CD4-positive, alpha-beta T cell treated with Interleukin-1 beta for 1 hour (primary cell): Measurements from ENCODE around the gene ZMYND8.
"Not testable (repeated sequence)": the region's sequence is repeated elsewhere in the genome, so short reads cannot be mapped to it uniquely, and the experiment has no call there.

Source experiments
- DNase-seq, 2 donors: peaks; one replicate each; pipeline ENCODE4 v3.0.0-alpha.2; 2020 to 2022

Gene ZMYND8

DNA sequence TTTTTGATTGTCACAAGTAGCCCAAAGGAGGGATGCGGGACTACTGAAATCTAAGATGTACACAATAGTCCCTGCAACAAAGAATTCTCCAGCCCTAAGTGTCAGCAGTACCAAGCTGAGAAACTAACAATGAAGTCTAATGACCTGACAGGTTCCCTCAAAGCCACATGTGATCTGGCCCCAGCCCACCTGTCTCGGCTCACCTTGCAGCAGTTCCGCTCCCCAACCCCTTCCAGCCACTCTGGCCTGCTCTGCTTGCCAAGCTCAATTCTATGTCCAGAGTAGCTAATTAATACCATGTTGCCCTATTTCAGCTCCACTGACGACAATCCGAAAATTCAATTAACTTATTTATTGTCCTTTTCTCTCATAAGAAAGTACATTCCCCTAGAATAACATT, 72.1 kb downstream of the ZMYND8 start:
- DNase-seq = no peak

DNA sequence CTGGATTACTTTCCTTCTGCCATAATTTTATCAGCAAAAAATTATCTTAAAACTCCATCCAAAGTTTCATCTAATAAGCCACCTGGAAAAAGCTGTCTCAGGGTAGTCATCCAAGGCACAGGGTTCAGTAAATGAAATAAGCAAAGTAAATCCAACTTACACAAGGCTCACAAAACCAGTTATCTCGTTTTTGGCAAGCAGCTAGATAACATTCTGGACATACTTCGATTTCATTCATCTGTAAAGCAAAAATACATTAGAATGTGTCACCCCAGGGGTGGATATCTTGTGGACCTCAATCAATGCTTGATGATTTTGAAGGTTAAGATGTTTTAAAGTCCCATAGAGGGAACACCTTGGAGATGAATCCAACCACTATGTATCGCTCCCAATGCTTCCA, 73.1 kb downstream of the ZMYND8 start:
- no peak for DNase-seq

DNA sequence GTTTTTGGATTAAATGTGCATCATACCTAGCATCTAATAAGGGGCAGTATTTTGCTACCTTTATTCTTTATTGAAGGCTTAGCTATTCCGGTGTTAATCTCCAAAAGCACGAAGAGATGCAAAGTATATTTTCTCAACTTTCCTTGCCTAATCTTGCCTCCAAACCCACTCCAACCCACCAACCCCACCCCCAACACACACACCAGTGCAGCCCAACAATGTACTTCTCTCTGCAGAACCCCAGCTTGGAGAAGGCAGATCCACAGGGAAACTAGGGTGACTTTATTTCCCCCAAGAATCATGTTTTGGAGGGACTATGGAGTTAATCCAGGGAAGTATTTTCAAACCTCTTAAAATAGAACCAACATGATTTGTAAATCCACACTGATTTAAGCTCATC, 73.6 kb downstream of the ZMYND8 start:
- DNase-seq = no peak

DNA sequence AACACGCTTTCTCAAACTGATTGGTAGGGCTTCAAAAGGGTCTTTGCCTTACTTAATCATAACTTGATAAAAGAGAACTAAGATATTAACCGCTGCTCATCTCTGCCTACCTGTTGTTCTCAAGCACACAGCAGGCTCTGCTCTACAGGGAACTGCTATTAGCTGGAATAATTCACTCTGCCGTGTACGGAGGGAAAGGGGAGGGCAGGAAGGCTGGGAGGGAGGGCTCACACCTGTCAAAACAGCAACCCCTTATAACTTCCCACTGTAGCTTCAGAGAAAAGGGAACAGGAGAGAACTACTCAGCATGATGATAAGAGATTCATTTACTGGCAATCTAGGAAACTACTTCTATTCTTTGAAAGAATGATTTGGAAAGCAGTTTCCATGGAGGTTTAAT, 75.1 kb downstream of the ZMYND8 start:
- no peak for DNase-seq

DNA sequence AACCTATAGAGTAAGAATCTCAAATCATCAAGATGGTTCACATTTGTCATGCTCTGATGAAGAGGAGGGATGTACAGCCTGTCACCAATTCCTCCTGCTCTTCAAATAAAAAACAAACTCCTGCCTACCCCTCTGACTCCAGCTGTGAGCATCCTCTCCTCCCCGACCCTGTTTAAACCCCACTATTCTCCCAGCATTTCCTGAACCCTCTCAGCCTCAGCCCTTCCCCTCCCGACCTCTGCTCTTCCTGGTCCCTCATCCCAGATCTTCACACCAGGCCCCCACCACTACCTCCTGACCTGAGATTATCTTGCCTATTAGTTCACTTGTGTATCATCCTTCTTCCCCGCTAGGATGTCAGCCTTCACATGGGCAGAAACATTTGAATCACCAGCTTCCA, 75.8 kb downstream of the ZMYND8 start:
- no peak for DNase-seq

DNA sequence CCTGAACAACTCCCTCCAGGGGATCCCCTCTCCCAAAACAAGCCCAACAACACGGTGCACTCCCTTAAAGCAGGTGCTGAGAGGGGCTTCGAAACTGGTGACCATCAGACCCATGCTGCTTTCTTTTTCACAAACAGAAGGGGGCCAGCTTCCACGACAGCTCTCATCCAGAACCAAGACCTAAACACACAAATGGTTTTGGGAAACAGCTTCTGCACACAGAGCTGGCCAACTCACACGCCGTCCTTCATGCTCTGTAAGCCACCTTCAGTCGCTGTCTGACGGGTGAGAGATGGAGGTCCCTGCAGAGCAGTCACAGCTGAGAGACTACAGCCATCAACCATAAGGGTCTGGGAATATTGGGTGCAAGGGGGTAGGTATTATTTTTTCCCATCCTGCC, 76.3 kb downstream of the ZMYND8 start:
- DNase-seq = no peak

DNA sequence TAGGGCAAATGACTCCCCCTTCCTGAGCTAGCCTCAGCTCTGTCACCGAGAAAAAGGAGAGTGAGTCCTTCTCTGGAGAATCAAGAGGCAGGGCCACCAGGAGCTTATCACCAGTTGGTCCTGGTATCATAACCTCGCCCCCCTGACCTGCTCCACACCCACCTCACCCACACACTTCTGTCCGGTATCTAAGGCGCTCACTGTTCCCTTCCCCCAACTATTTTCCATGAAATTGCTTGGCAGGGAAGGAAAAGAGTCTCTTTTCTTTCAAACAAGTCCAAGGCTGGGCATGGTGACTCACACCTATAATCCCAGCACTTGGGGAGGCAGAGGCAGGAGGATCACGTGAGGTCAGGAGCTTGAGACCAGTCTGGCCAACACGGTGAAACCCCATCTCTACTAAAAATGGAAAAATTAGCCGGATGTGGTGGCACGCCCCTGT, 77.6 kb downstream of the ZMYND8 start:
- DNase-seq = no peak

DNA sequence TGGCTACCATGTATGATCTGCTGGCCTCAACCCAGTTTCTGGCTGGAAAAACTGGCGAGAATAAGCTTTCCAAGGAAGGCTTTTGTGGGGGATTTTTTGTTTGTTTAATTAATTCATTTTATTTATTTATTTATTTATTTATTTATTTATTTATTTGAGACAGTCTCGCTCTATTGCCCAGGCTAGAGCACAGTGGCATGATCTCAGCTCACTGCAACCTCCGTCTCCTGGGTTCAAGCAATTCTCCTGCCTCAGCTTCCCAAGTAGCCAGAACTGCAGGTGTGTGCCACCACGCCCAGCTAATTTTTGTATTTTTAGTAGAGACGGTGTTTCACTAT, 79.0 kb downstream of the ZMYND8 start:
- DNase-seq = not testable (repeated sequence)

DNA sequence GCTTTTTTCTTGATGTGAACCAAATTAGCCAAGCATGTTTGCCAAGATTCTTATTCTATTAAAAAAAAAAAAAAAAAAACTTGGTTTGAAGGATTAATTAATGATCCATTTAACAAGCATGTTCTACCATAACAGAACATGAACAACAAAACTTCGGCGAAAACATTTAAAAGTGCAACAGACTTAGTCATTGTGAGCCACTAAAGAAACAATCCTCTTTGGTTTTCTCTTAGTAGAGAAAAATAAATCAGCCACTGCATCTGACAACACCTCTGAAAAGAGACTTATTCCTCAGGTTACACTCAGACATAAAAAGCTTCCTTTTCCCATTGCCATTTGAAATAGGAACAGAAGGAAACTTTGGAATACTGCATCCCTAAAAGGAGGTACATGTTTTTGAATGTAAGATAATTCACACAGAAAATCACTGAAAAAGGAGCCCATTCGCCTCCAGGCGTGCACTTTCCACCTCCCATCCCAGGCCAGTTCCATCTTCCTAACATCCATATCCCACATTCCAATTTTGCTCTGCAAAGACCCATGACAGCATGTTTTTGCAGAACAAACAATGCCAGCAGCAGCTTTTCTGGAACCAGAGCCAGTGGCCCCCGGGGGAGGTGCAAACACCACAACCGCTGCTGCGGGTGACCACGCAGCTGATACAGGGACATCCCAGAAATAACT, 79.5 kb downstream of the ZMYND8 start:
- DNase-seq = no peak

DNA sequence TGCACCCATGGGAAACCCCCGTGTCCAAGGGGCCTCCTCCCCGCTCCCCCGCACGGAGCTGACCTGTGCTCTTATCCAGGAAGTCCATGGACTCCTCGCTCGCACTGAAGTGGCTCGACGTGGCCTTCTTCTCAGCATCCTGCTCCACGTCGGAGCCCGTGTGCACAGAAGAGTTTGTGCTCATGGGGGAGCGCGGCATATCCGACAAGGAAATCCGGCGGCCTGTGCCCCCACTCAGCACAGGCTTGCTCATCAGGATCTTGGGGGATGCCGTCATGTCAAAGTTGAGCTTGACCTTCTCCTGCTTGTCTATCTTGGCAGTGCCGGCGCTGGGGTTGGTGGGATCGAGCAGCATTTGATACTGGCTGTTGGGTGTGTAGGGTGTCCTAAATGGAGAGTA, 80.2 kb downstream of the ZMYND8 start:
- no peak for DNase-seq

DNA sequence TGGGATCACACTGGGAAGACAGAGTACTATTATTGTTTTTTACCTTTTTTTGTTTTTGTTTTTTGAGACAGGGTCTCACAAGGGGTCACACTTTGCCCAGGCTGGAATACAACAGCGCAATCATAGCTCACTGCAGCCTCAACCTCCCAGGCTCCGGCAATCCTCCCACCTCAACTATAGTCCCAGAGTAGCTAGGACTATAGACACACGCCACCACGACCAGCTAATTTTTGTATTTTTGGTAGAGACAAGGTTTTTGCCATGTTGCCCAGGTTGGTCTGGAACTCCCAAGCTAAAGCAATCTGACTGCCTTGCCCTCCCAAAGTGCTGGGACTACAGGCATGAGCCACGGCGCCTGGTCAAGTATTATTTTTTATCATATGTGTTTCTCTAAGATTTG, 81.0 kb downstream of the ZMYND8 start:
- DNase-seq = no peak

DNA sequence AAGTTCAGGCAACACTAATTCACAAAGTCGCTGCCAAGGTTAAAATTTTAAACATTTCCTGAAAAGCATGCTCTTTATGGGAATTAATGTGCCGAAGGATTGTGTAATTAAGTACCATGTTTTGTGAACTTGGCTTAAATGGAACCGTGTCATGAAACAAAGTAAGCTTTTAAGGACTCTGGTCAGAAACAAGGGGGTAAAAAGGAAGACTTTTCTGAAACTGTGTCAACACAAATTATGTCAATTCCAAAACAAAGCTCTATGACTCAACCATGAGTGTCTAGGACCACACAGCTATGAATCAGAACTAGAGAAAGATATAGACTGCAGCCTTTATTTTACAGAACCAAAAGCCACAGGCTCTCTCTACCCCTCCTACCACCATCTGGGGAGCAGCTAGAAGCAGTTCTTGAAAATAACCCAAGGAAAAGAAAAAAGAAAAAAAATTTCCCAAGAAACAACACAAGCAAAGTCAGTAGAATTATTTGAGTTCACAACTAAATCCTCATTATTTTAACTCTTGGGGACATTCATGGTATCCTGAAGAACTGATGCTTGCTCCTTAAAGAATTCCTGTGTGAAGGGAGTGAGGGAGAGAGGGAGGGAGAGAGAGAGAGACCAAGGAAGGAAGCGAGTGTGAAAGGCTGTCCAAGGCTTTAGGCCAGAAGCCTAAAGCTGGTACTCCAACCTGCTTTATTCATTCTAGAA, 81.9 kb downstream of the ZMYND8 start:
- no peak for DNase-seq

DNA sequence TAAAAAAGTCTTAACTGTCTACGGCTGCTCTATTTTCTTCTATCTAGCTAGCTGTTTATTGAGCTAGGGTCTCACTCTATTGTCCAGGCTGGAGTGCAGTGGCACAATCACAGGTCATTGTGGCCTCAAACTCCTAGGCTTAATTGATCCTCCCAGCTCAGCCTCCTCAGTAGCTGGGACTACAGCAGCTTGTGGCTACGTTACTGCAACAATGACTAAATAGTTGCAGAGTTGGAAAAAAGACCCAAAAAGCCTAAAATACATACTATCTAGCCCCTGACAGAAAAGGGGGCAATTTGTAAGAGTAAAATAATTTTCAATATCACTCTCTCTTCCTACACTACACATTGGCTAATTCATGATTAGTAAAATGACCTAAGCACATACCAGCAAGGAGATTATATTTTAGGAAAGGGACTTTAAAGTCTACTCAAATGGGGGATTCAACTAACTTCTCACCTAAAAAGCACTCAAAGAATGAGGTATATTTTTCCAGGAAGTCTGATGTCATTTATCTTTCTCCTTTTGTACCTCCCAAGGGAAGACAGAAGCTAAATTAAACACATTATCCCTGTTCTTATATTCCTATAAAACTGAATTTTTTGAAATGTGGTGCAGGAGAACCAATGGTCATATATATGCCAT, 82.8 kb downstream of the ZMYND8 start:
- DNase-seq = no peak

DNA sequence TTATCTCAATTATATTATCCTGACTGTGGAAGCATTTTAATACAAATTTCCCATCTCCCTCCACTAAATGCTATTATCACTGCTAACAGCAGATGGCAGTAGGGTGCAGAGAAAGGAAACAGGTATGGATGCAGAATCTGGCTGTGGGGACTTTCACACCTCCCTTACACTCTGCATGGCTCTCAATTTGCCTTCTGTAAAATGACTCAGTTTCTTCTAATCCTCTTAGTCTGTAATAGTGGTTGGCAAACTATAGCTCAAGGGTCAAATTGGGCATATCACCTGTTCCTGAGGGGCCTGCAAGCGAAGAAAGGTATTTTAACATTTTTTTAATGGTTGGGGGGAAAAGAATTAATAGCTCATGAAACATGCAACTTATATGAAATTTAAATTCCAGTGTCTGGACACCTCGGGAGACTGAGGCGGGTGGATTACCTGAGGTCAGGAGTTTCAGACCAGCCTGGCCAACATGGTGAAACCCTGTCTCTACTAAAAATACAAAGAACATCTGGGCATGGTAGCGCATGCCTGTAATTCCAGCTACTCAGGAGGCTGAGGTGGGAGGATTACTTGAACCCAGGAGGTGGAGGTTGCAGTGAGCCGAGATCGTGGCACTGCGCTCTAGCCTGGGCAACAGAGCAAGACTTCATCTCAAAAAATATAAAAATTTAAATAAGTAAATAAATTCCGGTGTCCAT, 83.5 kb downstream of the ZMYND8 start:
- DNase-seq = peak; percentile 26 to 72

DNA sequence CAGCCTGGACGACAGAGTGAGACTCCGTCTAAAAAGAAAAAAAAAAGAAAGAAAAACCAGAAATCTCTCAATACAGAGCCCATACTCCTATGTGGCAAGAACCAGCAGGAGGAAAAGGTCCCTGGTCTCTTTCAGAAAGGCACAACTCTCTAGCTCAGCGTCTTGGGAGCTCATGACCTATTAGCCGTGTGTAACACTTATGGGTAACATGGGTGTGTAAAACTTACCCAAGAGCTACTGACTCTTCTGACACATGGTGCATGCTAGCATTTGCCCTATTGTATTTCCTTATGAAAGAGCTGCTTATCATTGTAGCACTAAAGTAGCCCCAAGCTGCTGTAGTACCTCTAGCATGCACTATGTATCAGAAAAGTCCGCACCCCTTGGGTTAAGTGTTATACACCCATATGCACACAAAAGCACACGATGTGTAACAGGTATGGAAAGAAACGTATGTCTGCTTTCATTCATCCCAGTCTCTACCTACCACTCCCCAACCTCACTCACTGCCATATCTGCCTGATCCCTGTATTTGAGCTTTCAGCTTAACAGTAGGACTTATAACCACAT, 85.4 kb downstream of the ZMYND8 start:
- DNase-seq = no peak

DNA sequence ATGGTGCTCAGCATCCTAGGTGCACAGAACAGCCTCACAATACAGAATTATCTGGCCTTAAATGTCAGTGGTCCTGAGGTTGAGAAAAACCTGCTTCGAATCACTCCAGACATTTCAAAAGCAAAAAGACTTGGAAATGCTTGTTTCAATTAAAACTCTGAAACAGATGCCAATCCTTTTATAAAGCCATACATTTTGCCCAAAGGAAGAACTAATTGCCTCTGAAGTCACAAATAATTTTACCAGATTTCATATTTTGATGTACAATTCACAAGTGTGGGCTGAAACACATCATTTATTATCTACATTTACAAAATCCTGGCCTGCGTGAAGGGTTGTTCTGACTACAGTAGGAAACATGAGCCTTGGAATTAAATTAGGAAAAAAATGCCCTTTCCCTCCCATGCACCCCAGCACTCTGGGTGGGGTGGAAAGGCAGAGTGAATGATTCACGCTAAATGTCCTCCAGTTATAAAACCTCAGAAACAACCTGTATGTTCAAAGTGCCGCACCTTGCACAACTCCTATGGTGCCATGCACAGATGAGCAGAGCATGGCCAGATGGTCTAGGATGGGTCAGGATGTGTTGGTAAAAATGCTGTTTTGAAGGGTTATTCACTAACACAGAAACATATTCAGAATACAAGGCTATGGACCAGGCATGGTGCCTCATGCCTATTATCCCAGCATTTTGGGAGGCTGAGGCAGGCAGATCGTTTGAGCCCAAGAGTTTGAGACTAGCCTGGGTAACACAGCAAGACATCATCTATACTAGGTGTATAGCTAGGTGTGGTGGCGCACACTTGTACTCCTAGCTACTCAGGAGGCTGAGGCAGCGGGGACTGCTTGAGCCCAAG, 87.0 kb downstream of the ZMYND8 start:
- no peak for DNase-seq

DNA sequence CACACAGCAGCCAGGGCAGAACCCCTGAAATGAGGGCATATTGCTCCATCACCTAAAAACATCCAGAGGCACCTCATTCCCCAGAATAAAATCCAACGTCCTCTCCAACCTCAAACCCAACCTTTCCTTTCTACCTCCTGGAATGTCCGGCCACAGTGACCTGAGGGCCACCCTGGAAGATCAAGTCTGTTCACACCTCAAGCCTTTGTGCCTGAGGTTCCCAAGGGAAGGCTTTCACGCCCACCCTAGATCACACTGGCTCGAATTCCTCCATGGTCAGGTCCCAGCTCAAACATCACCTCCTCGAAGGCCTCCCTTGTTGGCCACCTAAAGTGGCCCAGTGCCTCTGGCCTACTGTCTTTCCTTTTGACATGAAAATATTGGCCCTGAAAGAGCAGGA, 88.9 kb downstream of the ZMYND8 start:
- no peak for DNase-seq

DNA sequence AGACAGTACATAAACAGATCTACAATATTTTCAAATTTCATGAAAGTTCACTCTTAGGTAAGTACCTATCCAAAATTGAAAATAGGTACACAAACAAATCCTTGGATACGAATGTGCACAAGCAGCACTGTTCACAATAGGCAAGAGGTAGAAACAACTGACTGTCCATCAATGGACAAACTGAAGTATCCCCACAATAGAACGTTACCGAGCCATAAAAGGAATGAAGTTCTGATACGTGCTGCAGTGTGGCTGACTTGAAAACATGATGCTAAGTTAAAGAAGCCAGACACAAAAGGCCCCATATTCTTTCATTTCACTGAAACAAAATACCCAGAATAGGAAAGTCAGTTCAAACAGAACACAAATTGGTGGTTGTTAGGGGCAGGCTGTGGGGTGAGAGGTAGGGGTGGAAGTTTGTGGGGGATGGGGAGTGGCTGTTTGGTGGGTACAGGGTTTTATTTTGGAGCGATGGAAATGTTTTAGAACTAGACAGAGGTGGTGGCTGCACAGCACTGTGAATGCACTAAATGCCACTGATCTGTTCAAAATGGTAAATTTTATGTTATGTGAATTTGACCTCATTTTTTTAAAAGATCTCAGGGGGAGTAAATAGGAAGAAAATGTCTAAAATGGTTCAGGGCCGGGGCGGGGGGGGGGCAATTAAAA, 89.5 kb downstream of the ZMYND8 start:
- no peak for DNase-seq

DNA sequence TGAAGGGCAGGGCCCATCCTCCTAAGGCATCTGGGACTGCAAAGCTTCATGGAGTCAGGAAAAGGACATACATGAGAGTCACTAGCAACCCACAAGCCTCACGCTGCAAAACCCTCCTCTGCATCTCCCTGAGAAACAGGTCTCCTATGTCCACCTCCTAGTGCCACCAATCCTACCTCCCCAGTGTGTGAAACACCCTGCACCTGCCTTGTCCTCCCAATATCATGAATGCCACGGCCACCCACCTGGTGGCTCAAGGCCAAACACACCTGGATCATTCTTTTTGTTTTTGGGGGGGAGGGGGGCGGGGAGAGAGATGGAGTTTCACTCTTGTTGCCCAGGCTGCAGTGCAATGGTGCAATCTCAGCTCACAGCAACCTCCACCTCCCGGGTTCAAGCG, 90.5 kb downstream of the ZMYND8 start:
- DNase-seq = no peak

DNA sequence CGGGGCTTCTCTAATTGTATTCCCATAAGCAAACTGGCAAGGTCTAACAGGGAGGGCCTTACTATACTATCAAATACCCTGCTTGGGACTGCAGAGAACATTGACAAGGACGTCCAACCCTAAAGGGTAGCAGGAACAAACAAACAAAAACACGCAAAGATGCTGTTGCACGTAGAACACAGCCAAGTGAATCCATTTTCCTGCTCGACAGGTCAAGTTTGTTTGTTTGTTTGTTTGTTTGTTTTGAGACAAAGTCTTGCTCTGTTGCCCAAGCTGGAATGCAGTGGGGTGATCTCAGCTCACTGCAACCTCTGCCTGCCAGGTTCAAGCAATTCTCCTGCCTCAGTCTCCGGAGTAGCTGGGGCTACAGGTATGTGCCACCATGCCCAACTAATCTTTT, 91.3 kb downstream of the ZMYND8 start:
- DNase-seq = no peak

DNA sequence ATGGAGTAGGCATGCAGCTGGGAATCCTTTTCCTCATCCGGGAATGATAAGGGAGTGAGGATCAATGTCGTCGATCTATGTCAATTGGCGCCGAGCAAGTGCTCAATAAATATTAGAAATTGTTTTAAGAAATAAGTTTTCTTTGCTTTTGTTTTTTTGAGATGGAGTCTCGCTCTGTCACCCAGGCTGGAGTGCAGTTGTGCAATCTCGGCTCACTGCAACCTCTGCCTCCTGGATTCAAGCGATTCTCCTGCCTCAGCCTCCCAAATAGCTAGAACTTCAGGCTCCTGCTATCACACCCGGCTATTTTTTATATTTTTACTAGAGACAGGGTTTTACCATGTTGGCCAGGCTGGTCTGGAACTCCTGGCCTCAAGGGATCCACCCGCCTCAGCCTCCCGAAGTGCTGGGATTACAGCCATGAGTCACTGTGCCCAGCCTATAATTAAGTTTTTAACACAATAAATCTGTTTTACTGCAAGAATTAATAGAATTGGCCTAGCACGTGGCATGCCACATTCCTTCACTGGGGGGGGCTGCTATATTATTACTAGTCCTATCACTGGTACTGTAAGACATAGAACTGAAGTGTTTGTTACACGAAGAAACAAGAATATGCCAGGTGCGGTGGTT, 92.2 kb downstream of the ZMYND8 start:
- DNase-seq = not testable (repeated sequence)
